GM12892 (cell line): Measurements from ENCODE around the gene HSBP1L1.

Experiments
- POLR2A ChIP-seq: IDR thresholded peaks from 2 replicates; pipeline ENCODE4 v1.6.1; 2011; ENCODE audit warnings: low read depth, low read length, control low read depth
- POLR2AphosphoS5 ChIP-seq: IDR thresholded peaks from 2 replicates; pipeline ENCODE4 v1.6.1; 2011; ENCODE audit warnings: low read depth, low read length, control low read depth
- TAF1 ChIP-seq: IDR thresholded peaks from 2 replicates; pipeline ENCODE4 v1.6.1; 2011; ENCODE audit warnings: low read depth, mild to moderate bottlenecking, control low read depth, low read length, borderline replicate concordance

DNA sequence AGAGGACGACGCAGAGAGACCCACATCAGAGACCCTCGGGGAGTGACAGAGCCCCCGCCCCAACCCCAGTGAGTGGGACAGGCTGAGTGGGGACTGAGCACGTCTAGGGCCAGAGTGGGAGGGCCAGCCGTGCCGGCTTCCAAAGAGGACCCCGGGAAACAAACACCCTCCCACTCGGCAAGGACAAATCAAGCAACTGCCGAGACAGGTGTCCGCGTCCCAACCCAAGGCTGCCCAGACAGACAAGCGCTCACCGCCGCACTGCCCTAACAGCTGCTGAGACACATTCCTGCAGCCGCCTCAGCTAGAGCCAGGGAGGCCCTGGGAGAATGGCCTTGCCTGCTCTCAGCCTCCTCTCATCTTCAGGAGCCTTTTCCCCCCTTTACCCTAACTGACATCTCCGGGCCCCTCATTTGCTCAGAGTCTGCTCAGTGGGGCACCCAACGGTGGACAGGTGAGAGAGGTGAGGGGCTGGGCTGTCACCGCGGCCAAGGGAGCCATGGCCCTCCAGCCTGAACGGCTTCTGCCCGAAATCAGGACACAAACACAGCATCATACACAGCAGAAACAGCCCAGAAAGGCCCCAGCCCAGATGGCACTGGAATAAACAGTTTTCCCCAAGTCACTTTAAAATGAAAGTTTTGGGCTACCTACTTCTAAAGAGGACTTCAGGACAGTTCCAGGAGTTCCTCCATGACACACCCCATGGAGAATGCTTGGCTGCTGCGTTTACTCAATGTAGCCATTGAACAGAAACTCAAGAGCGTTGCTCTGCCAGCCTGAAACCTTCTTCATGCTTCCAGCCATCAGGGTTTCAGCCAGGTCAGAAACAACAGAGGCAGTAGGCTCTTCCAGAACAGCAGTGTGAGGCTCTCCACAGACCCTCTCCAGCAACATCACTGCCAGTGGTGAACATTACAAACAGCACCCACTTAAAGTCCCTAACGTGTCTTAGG lies 36.6 kb upstream of the HSBP1L1 start:
- TF ChIP-seq POLR2AphosphoS5 (no peak), POLR2A (no peak), TAF1 (no peak)
